Vagina (tissue), 2 donors: ENCODE results near the gene NPSR1.

ENCODE experiments used
- CTCF ChIP-seq, 3 experiments: fragments of 450-650 bp in 2 of 3; fragments of 200-600 bp in 1 of 3; sonication (generic) in 1 of 3; IDR thresholded peaks; one replicate each; pipeline ENCODE4 v1.5.1; 2017 to 2019; ENCODE audit warnings: antibody characterized with exemption in 3 of 3, mild to moderate bottlenecking in 2 of 3, moderate library complexity in 2 of 3
- POLR2A ChIP-seq, 2 donors: fragments of 450-650 bp; IDR thresholded peaks; one replicate each; pipeline ENCODE4 v1.6.1; 2017; ENCODE audit warnings: antibody characterized with exemption in 2 of 2, mild to moderate bottlenecking in 2 of 2, moderate library complexity in 2 of 2
- POLR2AphosphoS5 ChIP-seq, 2 donors: sonication (generic); formaldehyde crosslinking; IDR thresholded peaks; one replicate each; pipeline ENCODE4 v1.9.0; 2017; ENCODE audit warnings: antibody characterized with exemption in 2 of 2, mild to moderate bottlenecking in 2 of 2, low read depth in 1 of 2; ENCODE audit not compliant: insufficient read depth in 1 of 2

GRCh38 chr7:34837801-34838201 lies 179.8 kb downstream of the NPSR1 start:
- TF ChIP-seq POLR2AphosphoS5 (IDR thresholded peaks at IDR 0.05; ENCODE audit: insufficient read depth in 1 of 2, low read depth in 1 of 2) (no peak), CTCF (IDR thresholded peaks at IDR 0.05) (no peak), POLR2A (IDR thresholded peaks at IDR 0.05) (no peak)
